Astrocyte of the cerebellum (primary cell): ENCODE data around the gene NOL7.

Experiments
- DNase-seq: peaks from one replicate; pipeline ENCODE4 v3.0.0-alpha.2; 2011; ENCODE audit warnings: low read depth
- H3K4me3 ChIP-seq: 2 replicates; pipeline ENCODE4 v1.5.1; 2011; ENCODE audit warnings: mild to moderate bottlenecking, low read depth, low read length, moderate library complexity
- CTCF ChIP-seq: IDR thresholded peaks from 2 replicates; pipeline ENCODE4 v1.5.1; 2012; ENCODE audit warnings: low read length, low read depth, moderate library complexity, mild to moderate bottlenecking; ENCODE audit errors: missing control alignments
- in situ Hi-C: cut with HindIII; loops from 2 replicates; pipeline ENCODE4 v1.10.0; 2017; ENCODE audit warnings: low sequenced_read_pairs

NOL7 gene

GRCh38 chr6:13579911-13580310 is 35.2 kb upstream of the NOL7 start:
- in situ Hi-C loops = no loop called here
- H3K4me3 ChIP-seq = no peak overlapping the region
- no peak for TF ChIP-seq CTCF
- no peak for DNase-seq

- no peak for TF ChIP-seq CTCF
- no peak for DNase-seq
- H3K4me3 ChIP-seq = no peak overlapping the region
- in situ Hi-C loops = no loop called here
These were observed 33.4 kb upstream of the NOL7 start for GRCh38 chr6:13581700-13582229.

- no peak overlapping the region for H3K4me3 ChIP-seq
- DNase-seq = no peak
- in situ Hi-C loops = no loop called here
- TF ChIP-seq CTCF = no peak
These were observed 28.3 kb upstream of the NOL7 start for GRCh38 chr6:13586603-13587542.

GRCh38 chr6:13589801-13590200 is 25.3 kb upstream of the NOL7 start:
- no peak for TF ChIP-seq CTCF
- in situ Hi-C loops = no loop called here
- no peak for DNase-seq
- H3K4me3 ChIP-seq = no peak overlapping the region

- in situ Hi-C loops = no loop called here
- H3K4me3 ChIP-seq = no peak overlapping the region
- TF ChIP-seq CTCF = no peak
- no peak for DNase-seq
These were observed 24.5 kb upstream of the NOL7 start for GRCh38 chr6:13590574-13591153.

- H3K4me3 ChIP-seq = no peak overlapping the region
- no peak for DNase-seq
- no peak for TF ChIP-seq CTCF
- in situ Hi-C loops = no loop called here
These were observed 23.8 kb upstream of the NOL7 start for GRCh38 chr6:13591205-13591921.
